NK-92 (cell line): ENCODE measurements around the gene ACOT7.

ENCODE experiments used
- DNase-seq: peaks from one replicate; lab custom pipeline; 2025; ENCODE audit not compliant: unreplicated experiment; lab: John Stamatoyannopoulos, UW

Gene ACOT7

DNA sequence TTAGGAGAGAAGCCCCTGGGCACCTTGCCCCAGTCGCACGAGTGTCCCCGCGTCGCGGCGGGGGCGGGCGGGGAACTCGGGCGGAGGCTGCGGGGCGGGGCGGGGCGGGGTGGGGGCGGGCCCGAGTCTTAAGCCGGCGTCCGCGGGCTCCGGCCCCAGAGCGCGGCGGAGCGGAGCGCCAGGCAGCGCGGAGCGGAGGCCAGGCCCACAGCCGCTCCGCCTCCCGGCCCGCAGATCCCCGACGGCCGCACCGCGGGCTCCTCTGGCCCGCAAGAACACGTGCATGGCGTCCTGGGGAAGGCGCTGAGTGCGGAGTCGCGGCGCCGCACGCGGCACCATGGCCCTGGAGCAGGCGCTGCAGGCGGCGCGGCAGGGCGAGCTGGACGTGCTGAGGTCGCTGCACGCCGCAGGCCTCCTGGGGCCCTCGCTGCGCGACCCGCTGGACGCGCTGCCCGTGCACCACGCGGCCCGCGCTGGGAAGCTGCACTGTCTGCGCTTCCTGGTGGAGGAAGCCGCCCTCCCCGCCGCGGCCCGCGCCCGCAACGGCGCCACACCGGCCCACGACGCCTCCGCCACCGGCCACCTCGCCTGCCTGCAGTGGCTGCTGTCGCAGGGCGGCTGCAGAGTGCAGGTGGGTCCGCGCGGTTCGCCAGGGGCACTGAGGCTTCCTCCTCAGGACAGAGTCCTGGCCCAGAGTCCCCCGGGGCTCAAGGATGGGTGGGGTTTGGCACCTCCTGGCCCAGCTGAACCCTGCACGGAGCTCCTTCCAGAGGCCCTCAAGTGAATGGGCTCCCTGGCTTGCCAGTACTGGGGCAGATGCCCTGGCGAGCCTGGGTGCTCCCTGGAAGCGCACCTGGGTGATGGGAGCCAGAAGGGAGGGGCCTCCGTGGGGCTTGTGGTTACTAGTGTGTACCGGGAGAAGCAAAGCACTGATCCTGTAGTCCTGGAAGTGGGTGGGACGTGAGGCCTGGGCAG is 31.3 kb upstream of the ACOT7 start, which contains the start of gene ESPN:
Gene ESPN, plus strand, starts transcription at position 158 of the 975 bp plus-strand sequence. Its CDS starts 180 bp downstream, at position 338.
- no peak for DNase-seq

DNA sequence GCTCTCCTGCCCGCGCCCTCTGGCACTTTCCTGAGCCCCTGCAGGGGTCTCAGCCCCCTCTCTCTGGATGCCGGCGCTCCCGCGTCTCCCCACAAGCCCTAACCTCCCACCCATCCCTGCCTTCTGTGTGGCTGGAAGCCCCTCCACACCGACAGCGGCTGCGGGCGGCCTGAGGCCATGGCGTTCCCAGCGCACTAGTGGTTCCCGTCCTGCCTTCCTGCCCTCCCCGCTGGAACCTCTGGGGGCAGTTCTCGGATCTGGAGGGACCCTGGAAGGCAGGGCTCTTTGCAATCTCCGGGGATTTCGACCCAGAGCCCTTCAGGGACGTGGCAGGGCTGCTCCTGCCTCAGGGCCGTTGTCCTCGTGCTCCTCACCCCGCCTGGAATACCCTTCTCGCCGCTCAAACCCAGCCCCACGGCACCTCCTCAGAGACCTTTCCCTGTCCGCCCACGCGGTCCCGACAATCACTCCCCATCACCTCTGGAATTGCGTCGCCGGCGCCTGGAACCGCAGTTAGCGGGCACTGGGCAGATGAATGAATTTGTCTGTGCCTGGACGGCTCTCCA is 30.5 kb upstream of the ACOT7 start:
- DNase-seq, result no peak

GRCh38 chr1:6423321-6423999 is 29.9 kb upstream of the ACOT7 start:
- no peak for DNase-seq

- no peak for DNase-seq
Measured at GRCh38 chr1:6421266-6421665, 27.7 kb upstream of the ACOT7 start.

- no peak for DNase-seq
Measured at GRCh38 chr1:6420454-6421042, 27.0 kb upstream of the ACOT7 start.

GRCh38 chr1:6419804-6420453 is 26.4 kb upstream of the ACOT7 start, which contains the start of gene HES2:
HES2 (minus strand) TSS chr1:6419919; CDS start chr1:6419820, 99 bp downstream.
- no peak for DNase-seq

DNA sequence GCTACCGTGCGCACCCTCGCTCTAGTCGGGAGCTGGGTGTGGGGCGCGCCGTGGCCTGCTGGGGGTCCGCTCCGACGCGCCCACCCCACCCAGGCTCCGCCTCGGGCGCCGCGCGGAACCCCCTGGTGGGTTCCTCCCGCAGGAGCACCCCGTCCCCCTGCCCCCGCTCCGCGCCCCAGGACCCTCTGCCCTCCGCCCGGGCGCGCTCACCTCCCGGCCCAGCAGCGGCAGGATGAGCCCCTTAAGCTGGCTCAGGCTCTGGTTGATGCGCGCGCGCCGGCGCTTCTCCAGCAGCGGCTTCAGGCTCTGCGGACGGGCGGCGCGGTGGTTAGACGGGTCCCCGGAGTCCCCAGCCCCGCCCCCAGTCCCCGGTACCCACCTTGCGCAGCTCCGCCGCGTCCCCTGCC is 25.8 kb upstream of the ACOT7 start:
- no peak for DNase-seq

GRCh38 chr1:6418668-6419396 is 25.3 kb upstream of the ACOT7 start:
- DNase-seq, result no peak

- no peak for DNase-seq
Measured at GRCh38 chr1:6417961-6418667, 24.5 kb upstream of the ACOT7 start.

GRCh38 chr1:6416906-6417305 is 23.3 kb upstream of the ACOT7 start:
- DNase-seq, result no peak

DNA sequence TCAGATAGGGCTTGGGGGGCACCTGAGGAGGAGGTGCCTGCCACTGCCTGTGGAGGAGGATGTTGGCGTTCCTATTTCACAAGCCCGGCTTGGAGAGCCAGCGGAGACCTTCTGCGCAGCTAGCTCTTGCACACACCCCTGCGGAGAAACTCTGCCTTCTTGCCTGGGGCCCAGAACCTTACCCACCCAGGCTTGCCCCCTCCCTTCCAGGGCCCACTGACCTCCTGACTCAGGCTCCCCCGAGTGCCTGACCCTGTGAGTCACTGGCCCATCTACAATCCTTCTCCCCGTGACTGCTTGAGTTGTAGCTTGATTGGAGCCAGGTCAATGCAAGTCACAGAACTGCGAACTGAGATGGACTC is 22.7 kb upstream of the ACOT7 start:
- no peak for DNase-seq

- DNase-seq, result no peak
Measured at GRCh38 chr1:6414881-6415626, 21.5 kb upstream of the ACOT7 start.

DNA sequence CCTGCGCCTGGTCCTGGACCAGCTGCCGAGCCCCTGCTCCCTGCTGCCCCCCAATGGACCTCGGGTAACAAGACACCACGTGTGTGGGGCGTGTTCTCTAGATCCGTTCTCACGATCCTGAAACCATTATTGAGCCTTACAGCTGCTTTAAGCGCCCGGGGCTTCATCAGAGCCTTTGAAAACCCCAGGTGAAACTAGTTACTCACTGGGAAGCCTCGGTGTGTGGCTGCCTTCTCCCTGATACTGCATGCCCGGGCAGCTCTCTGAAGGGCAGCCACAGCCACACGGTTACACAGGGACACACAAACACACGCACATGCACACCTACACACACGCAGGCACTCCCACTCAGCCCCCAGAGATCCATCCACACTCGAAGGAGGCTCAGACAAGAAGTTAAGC is 20.9 kb upstream of the ACOT7 start:
- DNase-seq, result no peak

DNA sequence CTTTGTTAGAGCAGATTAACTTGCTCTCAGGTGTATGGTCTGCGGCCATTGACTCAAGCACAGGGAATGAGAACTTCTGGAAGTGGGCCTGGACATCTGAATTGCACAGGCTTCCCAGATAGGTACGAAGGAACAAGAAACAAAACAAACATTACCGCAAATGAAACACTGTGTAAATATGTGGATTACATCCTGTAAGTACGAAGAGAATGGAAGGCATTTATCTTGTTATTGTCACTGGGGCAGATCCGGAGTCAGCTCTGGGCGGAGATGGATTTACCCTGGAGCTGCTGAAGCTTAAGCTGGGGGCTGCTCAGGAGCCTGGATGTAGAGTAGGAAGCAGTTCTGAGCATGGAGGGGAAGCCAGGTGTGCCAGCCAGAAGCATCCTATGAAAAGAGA is 19.3 kb upstream of the ACOT7 start:
- no peak for DNase-seq

- DNase-seq, result no peak
Measured at GRCh38 chr1:6410248-6410893, 16.8 kb upstream of the ACOT7 start.

GRCh38 chr1:6409733-6410132 is 16.2 kb upstream of the ACOT7 start:
- DNase-seq, result no peak

GRCh38 chr1:6409053-6409452 is 15.5 kb upstream of the ACOT7 start:
- DNase-seq, result no peak

DNA sequence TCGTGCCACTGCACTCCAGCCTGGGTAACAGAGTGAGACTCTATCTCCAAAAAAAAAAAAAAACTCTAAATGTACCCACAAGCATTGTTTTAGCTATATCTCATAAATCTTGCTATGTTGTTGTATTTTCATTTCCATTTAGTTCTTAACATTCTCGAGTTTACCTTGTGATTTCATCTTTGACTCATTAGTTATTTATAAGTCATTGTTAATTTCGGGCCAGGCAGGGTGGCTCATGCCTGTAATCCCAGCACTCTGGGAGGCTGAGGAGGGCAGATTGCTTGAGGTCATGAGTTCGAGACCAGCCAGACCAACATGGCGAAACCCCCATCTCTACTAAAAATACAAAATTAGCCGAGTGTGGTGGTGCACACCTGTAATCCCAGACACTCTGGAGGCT is 14.5 kb upstream of the ACOT7 start:
- no peak for DNase-seq
